Myocyte (in vitro differentiated cells): ENCODE measurements around the gene PTPRJ. TPM values are rescaled to one million over a fixed set of nuclear protein-coding genes. Genes with fewer than 3 reads are reported as not detected.

Source experiments
- DNase-seq: peaks from one replicate; pipeline ENCODE4 v3.0.0-alpha.2; 2012; ENCODE audit warnings: low read depth
- total RNA-seq: library from RNA; depleted of rRNA; stranded (reverse); fragments of >200 nt; gene quantifications from 2 replicates; pipeline ENCODE4 v1.2.3, GENCODE V29; 2014

PTPRJ gene
- total RNA-seq, 1 donor from 2014 or later: 1.3 TPM

- DNase-seq: no peak
Measured at GRCh38 chr11:48058788-48059187, 78.4 kb downstream of the PTPRJ start.

GRCh38 chr11:48062649-48063048 lies 82.3 kb downstream of the PTPRJ start:
- no peak for DNase-seq

DNA sequence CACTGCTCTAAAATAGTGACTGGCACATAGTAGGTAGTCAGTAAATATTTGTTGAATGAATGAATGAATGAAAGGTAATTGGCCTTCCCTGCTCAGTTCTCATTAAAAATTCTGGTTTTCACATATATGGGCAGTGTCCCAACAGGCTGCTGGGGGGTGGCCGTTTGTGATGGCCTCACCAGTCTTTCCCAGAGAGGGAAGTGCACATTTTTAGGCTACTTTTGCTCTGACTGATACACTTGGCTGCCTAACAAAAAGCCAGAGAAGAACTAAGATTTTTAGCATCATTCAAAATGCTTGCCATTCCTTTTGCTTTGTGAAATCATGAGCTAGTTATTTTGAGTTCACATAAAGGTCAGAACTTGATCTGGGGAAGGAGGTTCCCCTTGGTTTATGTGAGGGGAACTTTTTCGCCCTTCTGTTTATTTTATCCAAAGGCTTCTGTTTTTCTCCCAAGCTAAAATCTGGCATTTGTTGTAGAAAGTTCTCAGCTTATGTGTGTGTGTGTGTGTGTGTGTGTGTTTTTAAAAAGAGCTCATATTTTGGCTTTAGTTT lies 83.1 kb downstream of the PTPRJ start:
- DNase-seq: peak; percentile 75

DNA sequence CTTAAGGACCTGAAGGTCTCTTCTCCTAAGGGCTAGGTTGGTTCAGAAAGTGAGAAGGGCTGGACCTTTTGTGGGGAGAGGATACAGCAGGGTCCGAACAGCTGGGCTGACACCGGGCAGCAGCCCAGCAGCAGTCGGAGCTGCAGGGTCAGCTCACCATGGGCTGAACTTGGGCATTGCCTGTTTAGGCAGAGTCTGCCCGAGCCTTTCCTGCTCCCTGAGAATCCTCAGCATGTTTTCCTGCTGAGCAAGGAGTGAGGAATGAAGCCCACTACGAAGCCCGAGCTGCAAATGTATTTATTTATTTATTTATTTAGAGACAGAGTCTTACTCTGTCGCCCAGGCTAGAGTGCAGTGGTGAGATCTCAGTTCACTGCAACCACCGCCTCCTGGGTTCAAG lies 83.9 kb downstream of the PTPRJ start:
- DNase-seq: peak; percentile 37

- no peak for DNase-seq
Measured at GRCh38 chr11:48066881-48067800, 86.8 kb downstream of the PTPRJ start.

- DNase-seq: no peak
Measured at GRCh38 chr11:48073031-48073861, 92.9 kb downstream of the PTPRJ start.

- DNase-seq: no peak
Measured at GRCh38 chr11:48074425-48075181, 94.2 kb downstream of the PTPRJ start.

DNA sequence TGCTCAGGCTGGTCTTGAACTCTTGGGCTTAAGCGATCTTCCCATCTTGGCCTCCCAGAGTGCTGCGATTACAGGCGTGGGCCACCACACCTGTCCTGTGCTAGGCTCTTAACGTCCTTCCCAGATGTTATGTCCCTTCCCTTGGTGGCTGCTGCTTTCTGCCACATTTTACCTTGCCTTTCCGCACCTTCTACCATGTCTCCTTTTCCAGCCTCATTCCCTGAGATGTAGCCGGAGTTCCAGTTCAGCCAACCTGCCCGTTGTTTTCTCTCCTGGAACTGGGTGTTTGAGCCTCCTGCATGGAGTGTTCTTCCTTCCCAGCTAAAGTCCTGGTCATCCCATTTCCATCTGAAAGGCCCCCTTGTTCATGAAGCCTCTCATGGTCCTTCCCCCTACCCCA lies 95.3 kb downstream of the PTPRJ start:
- DNase-seq: no peak

GRCh38 chr11:48077251-48077650 lies 96.9 kb downstream of the PTPRJ start:
- DNase-seq: no peak

DNA sequence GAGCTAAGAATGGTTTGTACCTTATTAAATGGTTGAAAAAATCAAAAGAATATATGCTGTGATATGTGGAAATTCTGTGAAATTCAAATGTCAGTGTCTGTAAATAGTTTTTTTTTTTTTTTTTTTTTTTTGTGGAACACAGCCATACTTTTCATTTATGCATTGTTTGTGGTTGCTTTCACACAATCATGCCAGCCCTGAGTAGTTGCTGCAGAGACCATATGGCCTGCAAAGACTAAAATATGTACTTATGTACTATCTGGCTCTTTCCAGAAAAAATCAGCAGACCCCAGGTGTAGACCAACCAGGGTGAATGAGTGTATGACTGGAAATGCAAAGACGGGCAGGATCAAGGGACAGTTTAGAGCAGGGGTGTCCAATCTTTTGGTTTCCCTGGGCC lies 98.3 kb downstream of the PTPRJ start:
- no peak for DNase-seq

DNA sequence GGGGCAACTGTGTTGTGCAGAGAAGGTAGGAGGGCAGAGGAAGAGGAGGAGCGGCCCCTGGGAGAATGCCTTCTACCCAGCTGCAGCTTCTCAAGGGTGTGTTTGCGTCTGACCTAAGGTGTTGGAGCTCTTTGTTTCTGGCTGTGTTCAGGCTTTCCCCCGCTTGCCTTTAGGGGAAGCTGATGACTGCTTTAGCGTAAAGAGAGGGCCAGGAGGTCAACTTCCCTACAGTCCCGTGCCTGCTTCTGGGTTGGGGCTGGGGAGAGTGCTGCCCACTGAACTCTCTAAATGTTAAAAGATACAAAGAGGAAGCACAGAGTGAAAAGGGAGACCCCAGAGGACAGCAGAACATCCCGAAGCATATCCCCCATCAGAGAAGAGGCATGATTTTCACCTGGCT lies 99.2 kb downstream of the PTPRJ start:
- no peak for DNase-seq

- no peak for DNase-seq
Measured at GRCh38 chr11:48080301-48080861, 100.0 kb downstream of the PTPRJ start.

DNA sequence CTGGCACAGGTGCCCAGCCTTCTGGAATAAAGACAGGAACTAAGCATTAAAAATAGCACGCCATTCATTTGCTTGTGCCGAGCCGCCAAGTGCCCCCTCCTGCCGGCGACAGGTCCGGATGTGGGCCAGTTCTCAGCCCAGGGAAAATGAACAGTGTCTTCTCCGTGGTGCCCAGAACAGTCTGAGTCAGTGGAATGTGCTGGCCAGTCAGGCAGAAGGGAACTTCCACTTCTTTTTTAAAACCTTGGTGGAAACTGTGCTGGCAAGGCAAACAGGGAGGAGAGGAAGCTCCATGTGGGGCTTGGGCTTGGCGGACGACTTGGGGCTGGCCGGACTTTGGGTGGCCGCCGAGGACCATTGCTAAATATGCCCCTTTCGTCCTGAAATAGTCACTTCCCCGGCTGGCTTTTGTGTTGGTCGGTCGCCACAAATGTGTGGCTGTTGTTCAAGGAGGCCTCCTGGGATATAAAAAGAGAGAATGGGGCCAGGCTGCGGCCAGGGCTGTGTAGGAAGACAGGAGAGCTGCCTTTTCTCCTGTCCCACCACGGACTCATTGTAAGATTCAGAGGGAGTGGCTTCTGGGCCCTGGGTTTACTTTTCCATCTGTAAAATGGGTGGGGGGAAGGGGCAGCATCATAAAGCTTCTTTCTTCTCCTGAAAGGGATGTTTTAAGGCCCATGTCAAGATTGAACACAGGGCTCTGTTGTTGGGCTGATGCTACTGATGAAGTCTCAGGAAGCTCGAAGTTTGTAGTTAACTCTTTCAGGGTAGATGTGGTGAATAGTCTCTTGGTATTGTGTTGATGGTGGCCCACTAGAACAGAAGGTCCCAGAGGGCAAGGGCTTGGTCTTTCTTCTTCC lies 101.0 kb downstream of the PTPRJ start:
- peak; percentile 86 for DNase-seq

DNA sequence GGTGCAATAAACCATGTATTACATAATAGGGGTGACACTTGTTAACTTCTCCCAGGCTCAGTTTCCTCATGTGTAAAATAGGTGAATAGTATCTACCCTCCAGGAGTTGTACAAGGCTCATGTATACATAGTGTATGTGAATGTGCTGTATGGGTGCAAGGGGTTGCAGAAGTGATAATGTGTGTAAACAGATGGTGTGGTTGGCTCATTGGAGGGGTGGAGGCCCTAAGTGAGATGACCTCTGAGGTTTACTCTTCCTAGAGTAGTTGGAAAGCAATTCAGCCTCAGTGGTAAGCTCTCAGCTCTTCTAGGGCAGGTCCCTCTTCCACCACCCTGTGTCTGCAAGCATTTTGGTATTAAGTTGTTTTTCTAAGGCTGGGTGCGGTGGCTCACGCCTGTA lies 102.4 kb downstream of the PTPRJ start:
- no peak for DNase-seq

DNA sequence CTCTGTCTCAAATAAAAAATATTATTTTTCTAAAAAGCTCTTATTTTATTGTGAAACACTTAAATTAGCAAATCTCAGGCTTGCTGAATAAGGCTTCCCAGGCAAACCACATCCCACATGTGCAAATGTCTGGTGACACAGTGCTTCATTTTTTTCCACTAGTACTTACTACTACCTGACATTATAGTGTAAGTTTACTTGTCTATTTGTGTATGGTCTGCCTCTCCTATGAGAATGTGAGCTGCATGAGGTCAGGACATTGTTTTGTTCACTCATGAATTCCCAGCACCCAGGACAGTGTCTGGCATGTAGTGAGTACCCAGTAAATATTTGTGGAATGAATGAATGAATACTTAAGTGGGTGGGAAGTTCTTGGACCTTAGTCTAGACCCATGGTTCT lies 103.1 kb downstream of the PTPRJ start:
- DNase-seq: no peak

DNA sequence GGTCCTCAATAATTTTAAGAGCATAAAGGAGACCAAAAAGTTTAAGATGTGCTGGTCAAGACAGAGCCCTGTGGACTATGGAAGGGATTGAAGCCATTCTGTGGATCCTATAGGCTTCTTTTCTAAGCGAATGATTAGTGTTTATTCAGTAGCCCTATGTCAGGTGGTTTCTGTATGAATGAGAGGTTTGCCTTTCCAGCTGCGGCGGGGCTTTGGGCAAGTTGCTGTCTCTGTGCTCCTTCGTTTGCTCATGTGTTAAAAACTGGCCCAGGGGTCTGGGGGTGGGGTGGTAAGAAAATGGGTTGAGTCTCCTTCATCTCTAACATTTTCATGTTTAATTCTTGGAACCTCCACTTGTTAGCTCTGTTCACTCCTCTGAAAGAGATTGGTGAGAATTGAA lies 105.3 kb downstream of the PTPRJ start:
- DNase-seq: no peak

DNA sequence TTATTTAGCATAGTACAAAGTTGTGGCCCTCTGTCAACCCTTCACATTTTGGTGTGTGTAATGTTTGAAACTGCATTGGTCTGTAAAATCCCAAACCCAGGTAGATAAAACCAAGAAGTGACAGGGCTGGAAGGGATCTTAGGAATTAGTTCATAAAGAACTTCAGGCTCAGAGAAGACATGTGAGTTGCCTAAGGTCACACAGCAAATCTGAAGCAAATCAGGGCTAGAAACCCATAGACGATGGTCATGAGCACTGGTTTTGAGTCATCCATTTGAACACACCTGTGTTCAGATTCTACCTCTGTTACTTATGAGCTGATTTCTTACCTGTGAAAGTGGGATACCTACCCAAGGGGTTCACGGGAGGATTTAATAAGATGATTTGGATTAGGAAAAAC lies 107.1 kb downstream of the PTPRJ start:
- DNase-seq: no peak

DNA sequence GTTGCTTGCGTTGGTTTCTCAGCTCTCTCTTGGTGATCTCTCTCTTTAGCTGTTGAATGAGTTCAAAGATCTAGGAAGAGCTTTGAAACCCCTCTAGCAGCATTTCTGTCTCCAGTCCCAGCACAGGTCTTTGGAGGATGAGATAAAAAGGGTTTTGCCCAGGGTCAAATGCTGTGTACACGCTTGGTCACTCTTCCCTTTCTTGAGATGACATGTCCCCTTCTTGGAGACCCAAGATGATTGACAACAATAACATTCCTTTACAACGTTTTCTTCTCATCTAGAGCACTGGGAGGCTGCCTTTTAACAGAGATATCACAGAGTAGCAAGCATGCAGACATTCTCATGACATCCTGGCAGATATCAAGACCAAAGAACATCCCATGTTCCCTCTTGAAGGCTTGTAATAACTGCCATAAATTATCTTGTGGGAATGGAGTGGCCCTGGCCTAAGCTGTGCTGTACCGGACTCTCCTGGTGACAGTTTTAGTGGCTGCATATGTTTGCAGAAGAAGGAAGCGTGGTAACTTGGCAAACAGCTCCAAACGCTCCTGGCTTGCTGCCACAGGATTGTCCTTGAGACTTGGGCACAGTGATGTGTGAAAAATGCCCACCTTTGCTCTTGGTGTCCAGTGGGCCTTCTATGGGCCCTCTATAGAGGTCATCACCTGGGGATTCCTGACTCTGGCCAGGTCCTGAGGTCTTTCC lies 107.8 kb downstream of the PTPRJ start:
- DNase-seq: no peak

GRCh38 chr11:48088682-48089050 lies 108.3 kb downstream of the PTPRJ start:
- no peak for DNase-seq
